K562 (cell line): ENCODE measurements around the gene RBPJ. TPM values are rescaled to one million over a fixed set of nuclear protein-coding genes. Genes with fewer than 3 reads are reported as not detected.

ENCODE experiments used
- ATAC-seq: fragments of 200-7000 bp; cut with Tn5 transposase; 3 replicates; pipeline ENCODE4 v1.9.1; 2020; ENCODE audit warnings: moderate library complexity
- BruUV-seq: library from RNA; stranded (reverse); fragments of 400-500 nt; replicated peaks from 2 replicates; lab custom pipeline; 2021; lab: Mats Ljungman, UMichigan
- CTCF ChIA-PET: fragments of 300-600 bp; formaldehyde crosslinking; extraction: SDS; loops from one replicate; lab custom pipeline; 2021; ENCODE audit warnings: low intra/inter-chr PET ratio; lab: Yijun Ruan, JAX
- POLR2A ChIA-PET: fragments of 300-600, 350-650 bp; sonication (Branson Sonifier 250); formaldehyde crosslinking; extraction: SDS; loops from one replicate; lab custom pipeline; 2021; ENCODE audit warnings: antibody characterized with exemption, inconsistent platforms; lab: Yijun Ruan, JAX
- DNase-seq, 4 experiments: peaks; one replicate each; pipeline versions ENCODE4 v3.0.0 to v3.0.0-alpha.2; 2011 to 2018; ENCODE audit warnings: low spot score in 3 of 4, mixed read lengths in 3 of 4; ENCODE audit errors: extremely low read depth in 1 of 4
- FAIRE-seq: peaks from 2 replicates; lab custom pipeline; 2011; peaks lifted over from hg19 to GRCh38; lab: Jason Lieb, UNC
- H2AFZ ChIP-seq: 2 replicates; pipeline ENCODE4 v1.6.0; 2011; ENCODE audit warnings: low read depth, low read length, control low read depth, inconsistent platforms
- H3K27ac ChIP-seq: fragments of 200-600 bp; 3 replicates; pipeline ENCODE4 v1.8.0; 2011; ENCODE audit warnings: low read depth, mild to moderate bottlenecking, control low read depth, inconsistent platforms, low read length, moderate library complexity, mixed read lengths; ENCODE audit errors: extremely low read depth
- H3K27me3 ChIP-seq, 2 experiments: fragments of 300-600 bp in 1 of 2; 2 replicates in 1 of 2; 3 replicates in 1 of 2; pipeline versions ENCODE4 v1.6.0 to v1.8.0; 2011; ENCODE audit warnings: inconsistent platforms in 2 of 2, low read length in 2 of 2, mild to moderate bottlenecking in 1 of 2, mixed read lengths in 1 of 2, moderate library complexity in 1 of 2; ENCODE audit not compliant: control insufficient read depth in 2 of 2, insufficient read depth in 2 of 2
- H3K36me3 ChIP-seq: fragments of 300-600 bp; 3 replicates; pipeline ENCODE4 v1.8.0; 2011; ENCODE audit warnings: mild to moderate bottlenecking, low read length, inconsistent platforms; ENCODE audit not compliant: control insufficient read depth, insufficient read depth
- H3K4me1 ChIP-seq, 2 experiments: fragments of 200-600 bp in 1 of 2; replicated peaks in 1 of 2; 2 replicates in 1 of 2; 3 replicates in 1 of 2; pipeline versions ENCODE4 v1.5.1 to v1.8.0; 2011; ENCODE audit warnings: inconsistent platforms in 2 of 2, low read length in 2 of 2, mild to moderate bottlenecking in 1 of 2, mixed read lengths in 1 of 2, moderate library complexity in 1 of 2; ENCODE audit not compliant: control insufficient read depth in 2 of 2, insufficient read depth in 2 of 2
- H3K4me2 ChIP-seq: 2 replicates; pipeline ENCODE4 v1.6.1; 2011; ENCODE audit warnings: low read length, control low read depth, inconsistent platforms, mixed read lengths; ENCODE audit not compliant: insufficient read depth
- H3K4me3 ChIP-seq: fragments of 200-600 bp; sonication (generic), shearing (Covaris generic); 2 replicates; pipeline ENCODE4 v1.5.1; 2016; ENCODE audit warnings: control low read depth, inconsistent platforms
- H3K79me2 ChIP-seq: fragments of 200-600 bp; 3 replicates; pipeline ENCODE4 v1.8.0; 2011; ENCODE audit warnings: low read length, inconsistent platforms; ENCODE audit not compliant: control insufficient read depth, insufficient read depth
- H3K9ac ChIP-seq, 2 experiments: 2 replicates each; pipeline versions ENCODE4 v1.6.0 to v1.6.1; 2011; ENCODE audit warnings: low read depth in 2 of 2, low read length in 2 of 2, control low read depth in 1 of 2, inconsistent platforms in 1 of 2, mild to moderate bottlenecking in 1 of 2, mixed read lengths in 1 of 2; ENCODE audit not compliant: insufficient read depth in 1 of 2
- H3K9me1 ChIP-seq: one replicate; pipeline ENCODE4 v1.6.0; 2011; ENCODE audit warnings: inconsistent platforms, mild to moderate bottlenecking, low read length, moderate library complexity; ENCODE audit not compliant: control insufficient read depth, insufficient read depth
- H3K9me3 ChIP-seq: replicated peaks from 2 replicates; pipeline ENCODE4 v1.5.1; 2011; ENCODE audit warnings: low read depth, low read length, inconsistent platforms; ENCODE audit not compliant: control insufficient read depth, insufficient read depth
- H4K20me1 ChIP-seq: replicated peaks from 2 replicates; pipeline ENCODE4 v1.6.1; 2011; ENCODE audit warnings: low read length, inconsistent platforms, mixed read lengths; ENCODE audit not compliant: control insufficient read depth, insufficient read depth
- ARID3A ChIP-seq: IDR thresholded peaks from 2 replicates; pipeline ENCODE4 v1.6.1; 2012; ENCODE audit warnings: low read depth, low read length, improper control_type of control experiment, borderline replicate concordance
- BDP1 ChIP-seq: IDR thresholded peaks from 3 replicates; pipeline ENCODE4 v1.6.1; 2011; ENCODE audit not compliant: insufficient read length, insufficient read depth
- C11orf30 ChIP-seq: fragments of 450-650 bp; IDR thresholded peaks from 2 replicates; pipeline ENCODE4 v1.6.1; 2016; ENCODE audit warnings: low read depth, mild to moderate bottlenecking
- E2F8 ChIP-seq: fragments of 450-650 bp; IDR thresholded peaks from 2 replicates; pipeline ENCODE4 v1.7.1; 2018; ENCODE audit warnings: mild to moderate bottlenecking, low read depth; ENCODE audit not compliant: partially characterized antibody
- IRF1 ChIP-seq: sonication (generic); formaldehyde crosslinking; IDR thresholded peaks from 2 replicates; pipeline ENCODE4 v1.8.0; 2022; ENCODE audit warnings: missing genetic modification reagents, mild to moderate bottlenecking, borderline replicate concordance
- KHSRP ChIP-seq: fragments of 450-650 bp; IDR thresholded peaks from 2 replicates; pipeline ENCODE4 v1.6.1; 2017
- MEF2A ChIP-seq: IDR thresholded peaks from 2 replicates; pipeline ENCODE4 v1.6.1; 2011; ENCODE audit warnings: low read depth, mild to moderate bottlenecking, low read length, moderate library complexity; ENCODE audit not compliant: control insufficient read depth
- MXI1 ChIP-seq: IDR thresholded peaks from 2 replicates; pipeline ENCODE4 v1.6.1; 2011; ENCODE audit warnings: low read depth, mild to moderate bottlenecking, improper control_type of control experiment, low read length
- POLR2A ChIP-seq: fragments of 450-650 bp; conservative IDR thresholded peaks from 2 replicates; pipeline ENCODE4 v1.6.1; 2016
- SAFB ChIP-seq: fragments of 200-400 bp; formaldehyde crosslinking; IDR thresholded peaks from 2 replicates; pipeline ENCODE4 v1.6.1; 2017; ENCODE audit warnings: low read depth, low read length, borderline replicate concordance
- SREBF2 ChIP-seq: sonication (generic); formaldehyde crosslinking; IDR thresholded peaks from 2 replicates; pipeline ENCODE4 v1.4.0; 2020; ENCODE audit warnings: mild to moderate bottlenecking, missing genetic modification reagents
- TEAD1 ChIP-seq, 2 experiments: fragments of 450-650 bp in 1 of 2; sonication (generic) in 1 of 2; formaldehyde crosslinking; IDR thresholded peaks; 2 replicates each; pipeline versions ENCODE4 v1.4.0 to v1.8.0; 2020 to 2022; ENCODE audit warnings: mild to moderate bottlenecking in 2 of 2, missing genetic modification reagents in 1 of 2
- ZBTB1 ChIP-seq: sonication (generic); formaldehyde crosslinking; IDR thresholded peaks from 2 replicates; pipeline ENCODE4 v1.8.1; 2023; ENCODE audit warnings: missing genetic modification reagents, low read depth, mild to moderate bottlenecking, borderline replicate concordance
- ZNF165 ChIP-seq: fragments of 250-450 bp; sonication (Bioruptor Pico); IDR thresholded peaks from 2 replicates; pipeline ENCODE4 v1.4.0; 2020; ENCODE audit warnings: borderline replicate concordance
- ZNF584 ChIP-seq: fragments of 200-800 bp; sonication (Bioruptor generic); IDR thresholded peaks from 2 replicates; pipeline ENCODE4 v1.6.1; 2016; ENCODE audit warnings: low read depth, mild to moderate bottlenecking, missing genetic modification characterization, missing compliant biosample characterization
- WGBS: fragments of 100-300 bp; shearing (Covaris generic); methylation state at CpG from one replicate; pipeline ENCODE4 v1.1.6; 2016; ENCODE audit warnings: low coverage, mixed read lengths; ENCODE audit not compliant: insufficient coverage; ENCODE audit errors: missing lambda C conversion rate; 5-methylcytosine and 5-hydroxymethylcytosine counted together
- in situ Hi-C: fragments of 300-500 bp; cut with MboI; formaldehyde crosslinking; loops from 4 replicates; pipeline ENCODE4 v1.15.0; 2018; ENCODE audit warnings: inconsistent platforms, mixed read lengths
- intact Hi-C: fragments of 100-400 bp; cut with micrococcal nuclease; formaldehyde crosslinking; loops from 2 replicates; pipeline ENCODE4 v1.14.2; 2022
- polyA plus RNA-seq, 8 experiments: library from polyadenylated mRNA; depleted of rRNA in 4 of 8; stranded (reverse) in 5 of 8; unstranded in 3 of 8; fragments of >200 nt; fragmentation: Nextera tagmentation in 2 of 8; fragmentation: Illumina TruSeq in 1 of 8; extraction: Ambion mirVana in 2 of 8; extraction: Trizol in 1 of 8; gene quantifications; 2 replicates each; pipeline versions ENCODE4 v1.2.1 to v1.2.3, GENCODE V29; 2011 to 2014; ENCODE audit warnings: inconsistent platforms in 1 of 8, missing spikeins in 1 of 8
- total RNA-seq, 7 experiments: library from RNA; depleted of rRNA in 6 of 7; stranded (reverse); fragments of >200 nt in 6 of 7; fragmentation: Illumina TruSeq in 2 of 7; extraction: Trizol in 2 of 7; gene quantifications; 2 replicates each; pipeline versions ENCODE4 v1.2.1 to v1.2.3, GENCODE V29; 2011 to 2021; ENCODE audit warnings: low replicate concordance in 1 of 7

The RBPJ gene
- total and polyA plus RNA-seq, 9 of the 15 experiments (the other 6 are each of a cell fraction or from before 2014, with no cell fraction given), result 17.2 to 49.4 (median 33.8) TPM

- TF ChIP-seq SAFB (no peak), E2F8 (no peak), KHSRP (no peak)
Measured at GRCh38 chr4:26368685-26369084, 47.9 kb downstream of the RBPJ start (continued).

GRCh38 chr4:26369132-26369531 is 48.3 kb downstream of the RBPJ start:
- no peak for FAIRE-seq
- POLR2A ChIA-PET, result no interaction called here
- in situ Hi-C loops, result no loop called here
- intact Hi-C loops, result no loop called here
- DNase-seq, result no peak
- H3K9me3 ChIP-seq, result no peaks in the 10 kb centered on the region
- H3K27ac ChIP-seq, result no peak overlapping the region
- H2AFZ ChIP-seq, result no peak overlapping the region
- 0 out of 2 replicates have a peak, but pooled peaks cover 4% of the 10 kb centered on the region for H4K20me1 ChIP-seq
- H3K27me3 ChIP-seq, result no peaks in the 10 kb centered on the region
- H3K9ac ChIP-seq, result no peak overlapping the region
- H3K4me3 ChIP-seq, result no peak overlapping the region
- peaks cover 0 to 6% of the 10 kb centered on the region in 2 experiments; a peak in 2 of 5 replicates for H3K4me1 ChIP-seq
- H3K79me2 ChIP-seq, result peaks cover 27% of the 10 kb centered on the region
- H3K4me2 ChIP-seq, result no peak overlapping the region
- no peaks in the 10 kb centered on the region for H3K9me1 ChIP-seq
- CTCF ChIA-PET, result no interaction called here
- no peak for ATAC-seq
- 0 out of 3 replicates have a peak, but pooled peaks cover 3% of the 10 kb centered on the region for H3K36me3 ChIP-seq
- 100% methylated on average over 2 of the region's 2 CpGs for WGBS
- BruUV-seq, result no TSS peak
- TF ChIP-seq ARID3A (no peak), POLR2A (no peak), ZNF165 (no peak), IRF1 (CRISPR knock-in tag) (no peak), MEF2A (no peak), ZNF584 (CRISPR knock-in tag) (no peak), BDP1 (no peak), SREBF2 (CRISPR knock-in tag) (no peak), C11orf30 (no peak), MXI1 (no peak), ZBTB1 (no peak), TEAD1 (CRISPR knock-in tag; IDR thresholded peaks at IDR 0.05) (no peak)
